ENCODE measurements around the gene RIMS1. TPM values are rescaled to one million over a fixed set of nuclear protein-coding genes. Genes with fewer than 3 reads are reported as not detected.

Gene RIMS1
- polyA plus RNA-seq, 5 donors = 0.59 to 0.81 (median 0.64) TPM

- DNase-seq = no peak
These were observed 195.5 kb downstream of the RIMS1 start for GRCh38 chr6:72081871-72082270.

GRCh38 chr6:72083976-72084375 lies 197.6 kb downstream of the RIMS1 start:
- DNase-seq = no peak

- peak; percentile 6 to 13 for DNase-seq
These were observed 198.7 kb downstream of the RIMS1 start for GRCh38 chr6:72084992-72085569.

GRCh38 chr6:72094506-72094905 lies 208.2 kb downstream of the RIMS1 start:
- no peak for DNase-seq

GRCh38 chr6:72102561-72102960 lies 216.2 kb downstream of the RIMS1 start:
- DNase-seq = no peak

- no peak for DNase-seq
These were observed 225.3 kb downstream of the RIMS1 start for GRCh38 chr6:72111611-72112010.

- no peak for DNase-seq
These were observed 244.0 kb downstream of the RIMS1 start for GRCh38 chr6:72130327-72130726.

- DNase-seq = no peak
These were observed 246.1 kb downstream of the RIMS1 start for GRCh38 chr6:72132427-72132826.

- no peak for DNase-seq
These were observed 246.5 kb downstream of the RIMS1 start for GRCh38 chr6:72132851-72133250.

- no peak for DNase-seq
These were observed 247.0 kb downstream of the RIMS1 start for GRCh38 chr6:72133324-72133723.

GRCh38 chr6:72140795-72141194 lies 254.4 kb downstream of the RIMS1 start:
- DNase-seq = no peak

- no peak for DNase-seq
These were observed 263.4 kb downstream of the RIMS1 start for GRCh38 chr6:72149715-72150114.

GRCh38 chr6:72151742-72152141 lies 265.4 kb downstream of the RIMS1 start:
- DNase-seq = no peak

GRCh38 chr6:72175916-72176315 lies 289.6 kb downstream of the RIMS1 start:
- no peak for DNase-seq

- peak; percentile 33 to 35 for DNase-seq
These were observed 296.2 kb downstream of the RIMS1 start for GRCh38 chr6:72182337-72183246.

GRCh38 chr6:72203983-72204382 lies 317.6 kb downstream of the RIMS1 start:
- no peak for DNase-seq

GRCh38 chr6:72205500-72205899 lies 319.1 kb downstream of the RIMS1 start:
- DNase-seq = no peak

- DNase-seq = no peak
These were observed 320.3 kb downstream of the RIMS1 start for GRCh38 chr6:72206606-72207005.

GRCh38 chr6:72212686-72213085 lies 326.3 kb downstream of the RIMS1 start:
- no peak for DNase-seq

- DNase-seq = no peak
These were observed 327.3 kb downstream of the RIMS1 start for GRCh38 chr6:72213654-72214053.

- DNase-seq = no peak
These were observed 330.1 kb downstream of the RIMS1 start for GRCh38 chr6:72216222-72217068.

GRCh38 chr6:72217626-72218025 lies 331.3 kb downstream of the RIMS1 start:
- no peak for DNase-seq

All from right lung (tissue), 5 donors.